Osteocyte (in vitro differentiated cells): ENCODE results near the gene MTA1. TPM values are rescaled to one million over a fixed set of nuclear protein-coding genes. Genes with fewer than 3 reads are reported as not detected.

ENCODE experiments used
- DNase-seq: peaks from one replicate; pipeline ENCODE4 v3.0.0; 2021; ENCODE audit warnings: mixed read lengths; ENCODE audit not compliant: unreplicated experiment; ENCODE audit errors: extremely low spot score
- H3K27ac Mint-ChIP-seq: one replicate; pipeline ENCODE4 v1.8.0; 2021; ENCODE audit warnings: mild to moderate bottlenecking, mixed read lengths; ENCODE audit not compliant: unreplicated experiment
- H3K27me3 Mint-ChIP-seq: one replicate; pipeline ENCODE4 v1.8.0; 2021; ENCODE audit warnings: mixed read lengths; ENCODE audit not compliant: unreplicated experiment
- H3K36me3 Mint-ChIP-seq: one replicate; pipeline ENCODE4 v1.8.0; 2021; ENCODE audit warnings: mixed read lengths; ENCODE audit not compliant: unreplicated experiment
- H3K4me1 Mint-ChIP-seq: one replicate; pipeline ENCODE4 v1.8.0; 2021; ENCODE audit warnings: mixed read lengths; ENCODE audit not compliant: unreplicated experiment
- H3K4me3 Mint-ChIP-seq: one replicate; pipeline ENCODE4 v1.8.0; 2021; ENCODE audit warnings: mild to moderate bottlenecking, moderate library complexity, mixed read lengths; ENCODE audit not compliant: unreplicated experiment
- H3K9me3 Mint-ChIP-seq: one replicate; pipeline ENCODE4 v1.8.0; 2021; ENCODE audit warnings: mixed read lengths; ENCODE audit not compliant: unreplicated experiment
- total RNA-seq: library from RNA; stranded (reverse); gene quantifications from 2 replicates; pipeline ENCODE4 v1.2.1, GENCODE V29; 2021
- TF ChIP-seq, protein P1 (sequence below): fragments of 200-600 bp; sonication (generic); IDR thresholded peaks from 2 replicates; pipeline ENCODE4 v1.5.0; 2021; ENCODE audit warnings: antibody characterized with exemption, mild to moderate bottlenecking, moderate library complexity

MTA1 gene
- total RNA-seq, 1 donor from 2014 or later: 132 TPM

DNA sequence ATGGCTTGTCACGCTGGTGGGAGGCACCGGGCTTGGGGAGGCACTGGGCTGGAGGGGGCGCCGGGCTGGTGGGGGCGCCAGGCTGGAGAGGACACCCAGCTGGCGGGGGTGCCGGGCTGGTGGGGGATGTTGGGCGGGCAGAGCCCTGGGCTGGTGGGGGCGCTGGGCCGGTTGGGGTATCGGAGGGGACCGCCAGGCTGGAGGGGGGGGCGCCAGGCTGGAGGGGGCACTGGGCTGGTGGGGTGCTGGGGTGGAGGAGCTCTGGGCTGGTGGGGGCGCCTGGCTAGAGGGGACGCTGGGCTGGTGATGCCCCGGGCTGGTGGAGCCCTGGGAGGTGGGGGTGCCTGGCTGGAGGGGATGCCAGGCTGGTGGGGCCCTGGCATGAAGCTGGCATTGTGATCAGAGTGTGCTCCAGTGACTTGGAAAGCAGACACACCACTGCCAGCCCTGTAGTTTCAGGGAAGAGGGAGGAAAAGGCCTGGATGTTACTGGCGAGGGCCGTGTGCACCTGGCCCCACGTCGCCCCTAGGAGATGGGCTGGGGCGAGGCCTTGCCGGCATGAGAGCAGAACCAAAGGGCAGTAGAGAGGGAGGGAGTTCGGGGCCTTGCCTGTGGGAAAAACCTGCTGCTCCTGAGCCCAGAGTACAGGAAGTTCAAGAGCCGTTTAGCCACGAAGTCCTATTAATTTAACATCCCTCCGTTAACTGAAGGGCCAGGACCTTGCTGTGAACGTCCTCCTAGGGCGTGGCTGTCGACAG lies 84.5 kb downstream of the MTA1 start:
- H3K27ac Mint-ChIP-seq: no peak overlapping the region
- TF ChIP-seq, protein P1, sequence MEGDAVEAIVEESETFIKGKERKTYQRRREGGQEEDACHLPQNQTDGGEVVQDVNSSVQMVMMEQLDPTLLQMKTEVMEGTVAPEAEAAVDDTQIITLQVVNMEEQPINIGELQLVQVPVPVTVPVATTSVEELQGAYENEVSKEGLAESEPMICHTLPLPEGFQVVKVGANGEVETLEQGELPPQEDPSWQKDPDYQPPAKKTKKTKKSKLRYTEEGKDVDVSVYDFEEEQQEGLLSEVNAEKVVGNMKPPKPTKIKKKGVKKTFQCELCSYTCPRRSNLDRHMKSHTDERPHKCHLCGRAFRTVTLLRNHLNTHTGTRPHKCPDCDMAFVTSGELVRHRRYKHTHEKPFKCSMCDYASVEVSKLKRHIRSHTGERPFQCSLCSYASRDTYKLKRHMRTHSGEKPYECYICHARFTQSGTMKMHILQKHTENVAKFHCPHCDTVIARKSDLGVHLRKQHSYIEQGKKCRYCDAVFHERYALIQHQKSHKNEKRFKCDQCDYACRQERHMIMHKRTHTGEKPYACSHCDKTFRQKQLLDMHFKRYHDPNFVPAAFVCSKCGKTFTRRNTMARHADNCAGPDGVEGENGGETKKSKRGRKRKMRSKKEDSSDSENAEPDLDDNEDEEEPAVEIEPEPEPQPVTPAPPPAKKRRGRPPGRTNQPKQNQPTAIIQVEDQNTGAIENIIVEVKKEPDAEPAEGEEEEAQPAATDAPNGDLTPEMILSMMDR: no peak

DNA sequence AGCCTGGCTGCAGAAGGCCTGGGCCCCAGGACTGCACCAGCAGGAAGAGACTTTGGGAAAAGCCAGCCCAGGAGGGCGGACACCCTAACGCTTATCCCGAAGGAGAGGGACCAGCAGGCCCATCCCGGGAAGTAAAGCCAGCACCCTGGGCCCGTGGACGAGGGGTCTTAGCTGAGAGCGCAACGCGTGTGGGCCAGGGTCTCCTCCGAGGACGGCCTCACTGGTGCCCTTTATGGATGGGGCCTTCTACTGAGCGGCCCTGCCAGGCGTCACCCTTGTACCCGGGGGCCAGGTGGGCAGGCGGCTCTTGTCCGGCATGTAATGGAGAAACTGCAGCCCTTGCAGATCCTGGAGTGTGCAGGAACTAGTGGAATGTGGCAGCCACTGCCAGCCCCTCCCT lies 85.5 kb downstream of the MTA1 start:
- Mint-ChIP-seq H3K36me3 (no peaks in the 10 kb centered on the region), H3K4me3 (no peak overlapping the region), H3K4me1 (no peaks in the 10 kb centered on the region), H3K27me3 (peaks cover 7% of the 10 kb centered on the region), H3K9me3 (no peaks in the 10 kb centered on the region), H3K27ac (no peak overlapping the region)
- TF ChIP-seq, protein P1: no peak
- DNase-seq: no peak

More for the DNA sequence above, 84.5 kb downstream of the MTA1 start:
- Mint-ChIP-seq H3K36me3 (no peaks in the 10 kb centered on the region), H3K9me3 (no peaks in the 10 kb centered on the region), H3K27me3 (peaks cover 7% of the 10 kb centered on the region), H3K4me1 (no peaks in the 10 kb centered on the region), H3K4me3 (no peak overlapping the region)
- DNase-seq: peak; percentile 84

DNA sequence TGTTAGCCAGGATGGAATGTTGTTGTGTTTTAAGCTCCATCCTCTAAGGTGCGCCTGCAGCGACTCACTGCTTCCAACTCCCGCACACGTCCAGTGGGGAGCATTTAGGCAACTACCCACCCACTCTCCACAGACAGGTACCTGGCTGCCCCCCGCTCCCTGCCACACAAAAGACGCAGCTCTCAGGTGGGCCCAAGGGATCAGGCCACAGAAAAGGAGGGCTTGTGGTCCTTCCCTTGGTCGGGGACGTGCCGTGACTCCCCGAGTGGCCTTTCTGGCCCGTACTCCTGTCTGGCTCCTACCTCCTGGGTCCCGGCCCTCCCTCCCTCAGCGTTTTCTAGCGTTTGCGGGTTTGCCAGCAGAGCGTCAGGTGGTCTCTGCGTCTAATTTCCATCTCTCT lies 87.6 kb downstream of the MTA1 start:
- peaks cover 17% of the 10 kb centered on the region for H3K27me3 Mint-ChIP-seq
- no peak overlapping the region for H3K4me3 Mint-ChIP-seq
- TF ChIP-seq, protein P1: no peak
- no peak overlapping the region for H3K27ac Mint-ChIP-seq
- H3K9me3 Mint-ChIP-seq: no peaks in the 10 kb centered on the region
- DNase-seq: no peak
- no peaks in the 10 kb centered on the region for H3K36me3 Mint-ChIP-seq
- H3K4me1 Mint-ChIP-seq: no peaks in the 10 kb centered on the region

DNA sequence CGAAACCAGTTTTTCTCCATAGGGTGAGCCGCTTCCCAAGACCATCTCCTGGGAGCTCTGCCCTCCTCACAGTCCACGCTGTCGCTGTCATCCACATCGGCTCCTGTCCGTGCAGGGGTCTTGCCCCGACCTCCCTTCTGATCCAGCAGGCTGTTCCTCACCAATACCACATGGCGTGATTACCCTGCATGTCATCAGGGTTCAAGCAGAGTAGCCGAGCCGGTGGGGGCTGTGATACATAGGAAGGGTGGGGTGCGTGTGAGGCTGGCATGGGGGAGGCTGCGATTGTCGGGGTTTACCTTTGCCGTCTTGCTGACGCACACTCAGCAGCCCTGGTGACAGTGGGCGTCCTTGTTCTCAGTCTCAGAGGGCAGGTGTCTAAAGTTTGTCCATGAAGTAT lies 88.4 kb downstream of the MTA1 start:
- DNase-seq: no peak
- peaks cover 21% of the 10 kb centered on the region for H3K27me3 Mint-ChIP-seq
- H3K27ac Mint-ChIP-seq: no peak overlapping the region
- no peaks in the 10 kb centered on the region for H3K9me3 Mint-ChIP-seq
- TF ChIP-seq, protein P1: no peak
- no peaks in the 10 kb centered on the region for H3K4me1 Mint-ChIP-seq
- H3K4me3 Mint-ChIP-seq: no peak overlapping the region
- H3K36me3 Mint-ChIP-seq: no peaks in the 10 kb centered on the region

DNA sequence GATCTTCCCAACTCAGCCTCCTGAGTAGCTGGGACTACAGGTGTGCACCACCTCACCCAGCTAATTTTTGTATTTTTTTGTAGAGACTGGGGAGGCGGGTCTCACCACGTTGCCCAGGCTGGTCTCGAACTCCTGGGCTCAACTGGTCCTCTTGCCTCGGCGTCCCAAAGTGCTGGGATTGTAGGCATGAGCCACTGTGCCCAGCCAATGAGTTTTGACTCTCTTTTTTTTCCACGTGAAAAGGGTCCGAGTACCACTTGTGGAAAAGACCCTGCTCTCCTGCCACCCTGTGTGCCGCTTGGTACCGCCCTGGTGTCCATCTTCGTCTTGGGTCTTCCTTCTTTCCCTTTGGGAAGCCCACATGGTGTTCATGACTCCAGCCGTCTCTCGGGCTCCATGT lies 89.0 kb downstream of the MTA1 start:
- Mint-ChIP-seq H3K4me1 (no peaks in the 10 kb centered on the region), H3K4me3 (no peak overlapping the region), H3K27ac (no peak overlapping the region), H3K27me3 (peaks cover 25% of the 10 kb centered on the region), H3K9me3 (no peaks in the 10 kb centered on the region), H3K36me3 (no peaks in the 10 kb centered on the region)
- no peak for DNase-seq
- TF ChIP-seq, protein P1: no peak
